T-helper 1 cell treated with Interleukin-12 subunit alpha and Interleukin-12 subunit beta and Interleukin-4 antibody, amounts not matched to agents 30 μg/mL and 1 μg/mL, for 36 hours (primary cell): ENCODE data around the gene PPP3R2.

Source experiments
- H3K27ac Mint-ChIP-seq: one replicate; pipeline ENCODE4 v1.8.0; 2021; ENCODE audit warnings: mild to moderate bottlenecking, mixed read lengths
- H3K27me3 Mint-ChIP-seq: one replicate; pipeline ENCODE4 v1.8.0; 2021; ENCODE audit warnings: low read depth, mixed read lengths
- H3K36me3 Mint-ChIP-seq: one replicate; pipeline ENCODE4 v1.8.0; 2021; ENCODE audit warnings: low read depth, mixed read lengths
- H3K4me1 Mint-ChIP-seq: one replicate; pipeline ENCODE4 v1.8.0; 2021; ENCODE audit warnings: low read depth, mixed read lengths
- H3K4me3 Mint-ChIP-seq: one replicate; pipeline ENCODE4 v1.8.0; 2021; ENCODE audit warnings: mild to moderate bottlenecking, moderate library complexity, mixed read lengths
- H3K9me3 Mint-ChIP-seq: one replicate; pipeline ENCODE4 v1.8.0; 2021; ENCODE audit warnings: mixed read lengths

Gene PPP3R2, protein sequence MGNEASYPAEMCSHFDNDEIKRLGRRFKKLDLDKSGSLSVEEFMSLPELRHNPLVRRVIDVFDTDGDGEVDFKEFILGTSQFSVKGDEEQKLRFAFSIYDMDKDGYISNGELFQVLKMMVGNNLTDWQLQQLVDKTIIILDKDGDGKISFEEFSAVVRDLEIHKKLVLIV

GRCh38 chr9:101594796-101595195 is at the start of gene PPP3R2:
Gene PPP3R2, minus strand, starts transcription at chr9:101594969. Its CDS starts 48 bp downstream, at chr9:101594921.
- no peaks in the 10 kb centered on the region for H3K36me3 Mint-ChIP-seq
- no peaks in the 10 kb centered on the region for H3K4me1 Mint-ChIP-seq
- no peak within 1 kb of the TSS for H3K27ac Mint-ChIP-seq
- peaks cover 5% of the 10 kb centered on the region for H3K27me3 Mint-ChIP-seq
- no peak within 1 kb of the TSS for H3K4me3 Mint-ChIP-seq
- no peaks in the 10 kb centered on the region for H3K9me3 Mint-ChIP-seq

- Mint-ChIP-seq H3K27me3 (no peaks in the 10 kb centered on the region), H3K9me3 (peaks cover 5% of the 10 kb centered on the region), H3K4me1 (no peaks in the 10 kb centered on the region), H3K36me3 (no peaks in the 10 kb centered on the region), H3K4me3 (no peak overlapping the region), H3K27ac (no peak overlapping the region)
Measured at GRCh38 chr9:101639785-101640665, 45.3 kb upstream of the PPP3R2 start.

- H3K36me3 Mint-ChIP-seq = no peaks in the 10 kb centered on the region
- no peaks in the 10 kb centered on the region for H3K27me3 Mint-ChIP-seq
- no peak overlapping the region for H3K4me3 Mint-ChIP-seq
- no peaks in the 10 kb centered on the region for H3K4me1 Mint-ChIP-seq
- H3K9me3 Mint-ChIP-seq = peaks cover 5% of the 10 kb centered on the region
- H3K27ac Mint-ChIP-seq = no peak overlapping the region
Measured at GRCh38 chr9:101639311-101639710, 44.5 kb upstream of the PPP3R2 start.

DNA sequence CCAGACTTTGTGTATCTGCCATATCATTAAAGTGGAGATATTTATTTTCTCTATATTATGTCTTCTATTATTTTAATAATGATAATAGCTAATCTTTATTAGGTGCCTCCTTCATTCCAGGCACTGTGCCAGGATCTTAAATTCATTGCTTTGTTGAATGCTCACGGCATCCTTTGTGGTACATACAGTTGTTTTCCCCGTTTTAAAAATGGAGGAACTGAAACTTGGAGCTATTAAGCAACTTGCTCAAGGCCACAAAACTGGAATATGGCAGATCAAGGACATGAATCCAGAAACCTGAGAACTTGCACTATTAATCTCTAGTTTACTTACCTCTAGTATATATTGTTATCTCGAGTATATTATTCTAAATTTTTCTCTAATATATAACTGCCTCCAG is 41.5 kb upstream of the PPP3R2 start:
- no peak overlapping the region for H3K4me3 Mint-ChIP-seq
- no peaks in the 10 kb centered on the region for H3K27me3 Mint-ChIP-seq
- H3K9me3 Mint-ChIP-seq = peaks cover 5% of the 10 kb centered on the region
- H3K27ac Mint-ChIP-seq = no peak overlapping the region
- no peaks in the 10 kb centered on the region for H3K4me1 Mint-ChIP-seq
- H3K36me3 Mint-ChIP-seq = no peaks in the 10 kb centered on the region

DNA sequence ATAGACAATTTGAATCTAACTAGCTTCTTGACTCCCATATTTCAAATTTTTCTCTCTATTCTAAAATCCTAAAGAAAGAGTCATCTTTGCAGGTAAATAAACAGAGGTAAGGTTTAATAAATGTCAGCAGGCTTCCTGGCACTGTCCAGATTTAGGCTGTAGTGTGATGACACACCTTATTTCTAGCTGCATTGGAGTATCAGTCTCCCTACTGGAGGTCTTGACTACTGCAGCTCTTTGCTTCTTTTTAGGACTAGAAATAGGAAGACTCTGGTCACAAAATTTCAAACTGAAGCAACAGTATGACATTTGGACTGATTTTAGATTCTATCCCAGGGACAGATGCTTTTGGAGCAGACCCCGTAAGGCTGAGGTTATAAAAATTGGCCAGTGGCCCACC is 40.7 kb upstream of the PPP3R2 start:
- no peaks in the 10 kb centered on the region for H3K4me1 Mint-ChIP-seq
- no peaks in the 10 kb centered on the region for H3K27me3 Mint-ChIP-seq
- no peak overlapping the region for H3K27ac Mint-ChIP-seq
- no peaks in the 10 kb centered on the region for H3K36me3 Mint-ChIP-seq
- no peaks in the 10 kb centered on the region for H3K9me3 Mint-ChIP-seq
- H3K4me3 Mint-ChIP-seq = no peak overlapping the region

DNA sequence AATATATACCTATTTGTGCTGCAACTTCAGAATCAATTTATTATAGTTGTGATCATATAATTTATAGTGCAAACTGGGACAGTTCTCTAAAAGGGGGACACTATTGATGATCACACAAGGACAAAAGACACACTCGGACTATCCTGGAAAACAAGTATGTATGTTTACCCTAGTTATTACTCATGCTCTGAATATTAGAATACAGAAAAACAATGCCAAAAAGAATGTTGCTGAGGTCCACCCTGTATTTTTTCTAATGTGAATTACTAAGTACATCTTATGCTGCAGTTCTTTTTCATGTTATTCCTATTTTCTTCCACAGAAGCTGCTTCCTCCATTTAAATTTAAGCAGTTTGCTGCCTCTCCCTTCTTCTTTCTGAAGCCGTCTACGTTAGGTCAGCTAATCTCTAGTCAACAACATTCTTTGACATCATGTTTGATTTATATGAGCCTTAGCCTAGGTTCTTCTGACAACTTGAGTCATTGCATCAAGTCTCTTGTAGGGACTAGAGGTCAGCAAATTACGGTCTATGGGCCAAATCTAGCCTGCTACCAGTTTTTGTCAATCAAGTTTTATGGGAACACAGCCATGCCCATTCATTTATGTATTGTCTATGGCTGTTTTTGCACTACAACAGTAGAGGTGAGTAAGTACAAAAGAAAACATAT is 40.1 kb upstream of the PPP3R2 start:
- Mint-ChIP-seq H3K36me3 (no peaks in the 10 kb centered on the region), H3K9me3 (no peaks in the 10 kb centered on the region), H3K4me1 (no peaks in the 10 kb centered on the region), H3K4me3 (no peak overlapping the region), H3K27ac (no peak overlapping the region), H3K27me3 (no peaks in the 10 kb centered on the region)

GRCh38 chr9:101632611-101633010 is 37.8 kb upstream of the PPP3R2 start:
- no peaks in the 10 kb centered on the region for H3K27me3 Mint-ChIP-seq
- no peaks in the 10 kb centered on the region for H3K9me3 Mint-ChIP-seq
- H3K4me3 Mint-ChIP-seq = no peak overlapping the region
- no peak overlapping the region for H3K27ac Mint-ChIP-seq
- H3K36me3 Mint-ChIP-seq = no peaks in the 10 kb centered on the region
- no peaks in the 10 kb centered on the region for H3K4me1 Mint-ChIP-seq

GRCh38 chr9:101631892-101632291 is 37.1 kb upstream of the PPP3R2 start:
- H3K9me3 Mint-ChIP-seq = no peaks in the 10 kb centered on the region

GRCh38 chr9:101629636-101630035 is 34.9 kb upstream of the PPP3R2 start:
- Mint-ChIP-seq H3K4me3 (no peak overlapping the region), H3K9me3 (no peaks in the 10 kb centered on the region), H3K36me3 (no peaks in the 10 kb centered on the region), H3K27me3 (no peaks in the 10 kb centered on the region), H3K4me1 (peaks cover 2% of the 10 kb centered on the region), H3K27ac (no peak overlapping the region)

More at GRCh38 chr9:101631892-101632291, 37.1 kb upstream of the PPP3R2 start:
- H3K36me3 Mint-ChIP-seq = no peaks in the 10 kb centered on the region
- no peak overlapping the region for H3K27ac Mint-ChIP-seq
- H3K4me3 Mint-ChIP-seq = no peak overlapping the region
- no peaks in the 10 kb centered on the region for H3K27me3 Mint-ChIP-seq
- no peaks in the 10 kb centered on the region for H3K4me1 Mint-ChIP-seq

- H3K27me3 Mint-ChIP-seq = no peaks in the 10 kb centered on the region
- no peaks in the 10 kb centered on the region for H3K36me3 Mint-ChIP-seq
- peaks cover 2% of the 10 kb centered on the region for H3K4me1 Mint-ChIP-seq
- no peak overlapping the region for H3K27ac Mint-ChIP-seq
- no peak overlapping the region for H3K4me3 Mint-ChIP-seq
- H3K9me3 Mint-ChIP-seq = no peaks in the 10 kb centered on the region
Measured at GRCh38 chr9:101628173-101628572, 33.4 kb upstream of the PPP3R2 start.

- no peaks in the 10 kb centered on the region for H3K9me3 Mint-ChIP-seq
Measured at GRCh38 chr9:101626295-101626694, 31.5 kb upstream of the PPP3R2 start.

GRCh38 chr9:101625876-101626275 is 31.1 kb upstream of the PPP3R2 start:
- Mint-ChIP-seq H3K27ac (no peak overlapping the region), H3K27me3 (no peaks in the 10 kb centered on the region), H3K4me1 (peaks cover 2% of the 10 kb centered on the region), H3K9me3 (no peaks in the 10 kb centered on the region), H3K4me3 (no peak overlapping the region), H3K36me3 (no peaks in the 10 kb centered on the region)

More at GRCh38 chr9:101626295-101626694, 31.5 kb upstream of the PPP3R2 start:
- Mint-ChIP-seq H3K4me3 (no peak overlapping the region), H3K4me1 (peaks cover 2% of the 10 kb centered on the region), H3K27ac (no peak overlapping the region), H3K36me3 (no peaks in the 10 kb centered on the region), H3K27me3 (no peaks in the 10 kb centered on the region)

DNA sequence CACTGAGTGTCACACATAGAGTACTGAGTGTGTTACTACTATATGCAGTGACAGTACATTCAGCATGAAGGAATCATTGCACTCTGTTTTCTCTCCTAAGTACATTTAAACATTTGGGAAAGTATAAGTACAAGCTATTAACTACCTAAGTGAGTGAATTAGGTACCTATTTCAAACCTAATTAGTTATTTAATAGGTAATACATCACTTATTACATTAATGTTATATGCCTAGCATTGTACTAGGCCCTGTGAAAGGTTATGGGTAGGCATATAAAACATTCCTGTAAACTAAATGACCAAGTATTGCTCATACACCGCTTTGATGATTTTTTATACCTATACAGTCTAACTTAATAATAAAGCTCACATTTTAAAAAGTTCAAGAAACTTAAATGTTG is 25.7 kb upstream of the PPP3R2 start:
- Mint-ChIP-seq H3K27me3 (no peaks in the 10 kb centered on the region), H3K36me3 (no peaks in the 10 kb centered on the region), H3K27ac (no peak overlapping the region), H3K9me3 (no peaks in the 10 kb centered on the region), H3K4me3 (no peak overlapping the region), H3K4me1 (no peaks in the 10 kb centered on the region)

DNA sequence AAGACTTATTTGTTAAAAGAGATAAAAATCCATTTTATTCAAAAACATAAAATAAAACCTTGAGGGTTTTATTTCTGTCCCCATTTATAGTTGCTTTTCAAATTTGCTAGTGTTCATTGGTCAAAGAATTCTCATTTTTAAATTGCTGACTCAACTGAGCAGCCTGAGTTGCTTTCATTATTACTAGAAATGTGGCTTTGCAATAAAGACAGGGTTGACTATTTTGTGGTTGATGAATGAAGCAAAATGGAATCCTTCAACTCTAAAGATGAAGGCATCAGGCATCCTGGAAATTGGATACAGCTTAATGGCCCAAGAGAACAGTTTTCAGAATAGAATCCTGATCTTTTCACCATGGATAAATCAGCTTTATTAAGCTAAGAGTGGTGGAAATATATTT is 23.9 kb upstream of the PPP3R2 start:
- H3K27me3 Mint-ChIP-seq = no peaks in the 10 kb centered on the region
- H3K9me3 Mint-ChIP-seq = no peaks in the 10 kb centered on the region
- H3K27ac Mint-ChIP-seq = no peak overlapping the region
- no peak overlapping the region for H3K4me3 Mint-ChIP-seq
- H3K4me1 Mint-ChIP-seq = no peaks in the 10 kb centered on the region
- H3K36me3 Mint-ChIP-seq = no peaks in the 10 kb centered on the region

GRCh38 chr9:101605547-101605946 is 10.8 kb upstream of the PPP3R2 start:
- peaks cover 2% of the 10 kb centered on the region for H3K4me1 Mint-ChIP-seq
- H3K27me3 Mint-ChIP-seq = peaks cover 9% of the 10 kb centered on the region
- no peak overlapping the region for H3K4me3 Mint-ChIP-seq
- H3K27ac Mint-ChIP-seq = no peak overlapping the region
- no peaks in the 10 kb centered on the region for H3K36me3 Mint-ChIP-seq
- H3K9me3 Mint-ChIP-seq = no peaks in the 10 kb centered on the region
